Effector CD4-positive, alpha-beta T cell (primary cell): Measurements from ENCODE around the gene ZBTB1.
A peak's percentile ranks its signal among the peaks of the same experiment; 100 is the strongest.
"Not testable (repeated sequence)": the region's sequence is repeated elsewhere in the genome, so short reads cannot be mapped to it uniquely, and the experiment has no call there.

Experiments used
- DNase-seq: peaks from one replicate; pipeline ENCODE4 v3.0.0-alpha.2; 2020

Gene ZBTB1

GRCh38 chr14:64500088-64500487, 4.5 kb upstream of the ZBTB1 start:
- DNase-seq: no peak

GRCh38 chr14:64501411-64502171, 3.0 kb upstream of the ZBTB1 start:
- peak; percentile 8 for DNase-seq

- DNase-seq: peak; percentile 6
Observed at GRCh38 chr14:64502456-64502855, 2.1 kb upstream of the ZBTB1 start.

- DNase-seq: peak; percentile 14
Observed at GRCh38 chr14:64502887-64503433, 1.6 kb upstream of the ZBTB1 start.

- peak; percentile 100 for DNase-seq
Observed at GRCh38 chr14:64503434-64504309, 898 bp upstream of the ZBTB1 start, which contains the start of gene ZBTB25. ZBTB25 (minus strand) TSS chr14:64503838; CDS start chr14:64490533, 13,305 bp downstream.

GRCh38 chr14:64504897-64505794, 576 bp downstream of the ZBTB1 start:
- peak; percentile 80 for DNase-seq

- no peak for DNase-seq
Observed at GRCh38 chr14:64506721-64507120, 2.2 kb downstream of the ZBTB1 start.

GRCh38 chr14:64507376-64508156, 3.0 kb downstream of the ZBTB1 start:
- no peak for DNase-seq

- DNase-seq: no peak
Observed at GRCh38 chr14:64508215-64508776, 3.7 kb downstream of the ZBTB1 start.

- DNase-seq: no peak
Observed at GRCh38 chr14:64509036-64509435, 4.5 kb downstream of the ZBTB1 start.

- peak; percentile 63 for DNase-seq
Observed at GRCh38 chr14:64510825-64511671, 6.5 kb downstream of the ZBTB1 start.

GRCh38 chr14:64513271-64513670, 8.7 kb downstream of the ZBTB1 start:
- DNase-seq: no peak

GRCh38 chr14:64515053-64515452, 10.5 kb downstream of the ZBTB1 start:
- DNase-seq: no peak

- DNase-seq: no peak
Observed at GRCh38 chr14:64516969-64517368, 12.4 kb downstream of the ZBTB1 start.

GRCh38 chr14:64517667-64518066, 13.1 kb downstream of the ZBTB1 start:
- DNase-seq: not testable (repeated sequence)

GRCh38 chr14:64518229-64518628, 13.7 kb downstream of the ZBTB1 start:
- no peak for DNase-seq

GRCh38 chr14:64520699-64521098, 16.1 kb downstream of the ZBTB1 start:
- no peak for DNase-seq

GRCh38 chr14:64522591-64523355, 18.2 kb downstream of the ZBTB1 start:
- DNase-seq: no peak

GRCh38 chr14:64525354-64525753, 20.8 kb downstream of the ZBTB1 start:
- DNase-seq: no peak
